ENCODE data around the gene MRPS18A. TPM values are rescaled to one million over a fixed set of nuclear protein-coding genes. Genes with fewer than 3 reads are reported as not detected.

MRPS18A gene
- total RNA-seq, 1 donor from 2014 or later, result 41.8 TPM

- Histone ChIP-seq H3K36me3 (no peaks in the 10 kb centered on the region), H3K4me1 (peaks cover 78% of the 10 kb centered on the region), H3K27ac (replicated peaks) (peak overlapping the region; percentile 46), H3K4me3 (no peak overlapping the region), H3K9me3 (replicated peaks) (no peaks in the 10 kb centered on the region), H3K27me3 (ENCODE audit: low read depth) (no peaks in the 10 kb centered on the region)
- intact Hi-C loops (cut with micrococcal nuclease), result no loop called here
- no peak for DNase-seq
- no peak for TF ChIP-seq CTCF (IDR thresholded peaks at IDR 0.05; ENCODE audit: borderline replicate concordance)
These were observed 12.1 kb upstream of the MRPS18A start for GRCh38 chr6:43699564-43700186.

GRCh38 chr6:43698584-43699349 is 11.2 kb upstream of the MRPS18A start:
- DNase-seq, result peak; percentile 69
- no peak for TF ChIP-seq CTCF (IDR thresholded peaks at IDR 0.05; ENCODE audit: borderline replicate concordance)
- Histone ChIP-seq H3K9me3 (replicated peaks) (no peaks in the 10 kb centered on the region), H3K4me1 (peaks cover 73% of the 10 kb centered on the region), H3K4me3 (no peak overlapping the region), H3K27me3 (ENCODE audit: low read depth) (no peaks in the 10 kb centered on the region), H3K27ac (replicated peaks) (peak overlapping the region; percentile 46), H3K36me3 (no peaks in the 10 kb centered on the region)
- intact Hi-C loops (cut with micrococcal nuclease), result no loop called here

- intact Hi-C loops (cut with micrococcal nuclease), result no loop called here
- no peak for DNase-seq
- no peak for TF ChIP-seq CTCF (IDR thresholded peaks at IDR 0.05; ENCODE audit: borderline replicate concordance)
- H3K4me1 ChIP-seq, result peaks cover 60% of the 10 kb centered on the region
- H3K27me3 ChIP-seq (ENCODE audit: low read depth), result no peaks in the 10 kb centered on the region
- no peaks in the 10 kb centered on the region for H3K36me3 ChIP-seq
- no peaks in the 10 kb centered on the region for H3K9me3 ChIP-seq (replicated peaks)
- no peak overlapping the region for H3K4me3 ChIP-seq
- no peak overlapping the region for H3K27ac ChIP-seq (replicated peaks)
These were observed 9.8 kb upstream of the MRPS18A start for GRCh38 chr6:43697421-43697820.

- no peak overlapping the region for H3K4me3 ChIP-seq
- TF ChIP-seq CTCF (IDR thresholded peaks at IDR 0.05; ENCODE audit: borderline replicate concordance), result no peak
- H3K36me3 ChIP-seq, result no peaks in the 10 kb centered on the region
- no peak for DNase-seq
- H3K27me3 ChIP-seq (ENCODE audit: low read depth), result no peaks in the 10 kb centered on the region
- intact Hi-C loops (cut with micrococcal nuclease), result no loop called here
- H3K9me3 ChIP-seq (replicated peaks), result no peaks in the 10 kb centered on the region
- H3K4me1 ChIP-seq, result peaks cover 45% of the 10 kb centered on the region
- peak overlapping the region; percentile 72 for H3K27ac ChIP-seq (replicated peaks)
These were observed 8.3 kb upstream of the MRPS18A start for GRCh38 chr6:43695967-43696291.

GRCh38 chr6:43695215-43695966 is 7.8 kb upstream of the MRPS18A start:
- TF ChIP-seq CTCF (IDR thresholded peaks at IDR 0.05; ENCODE audit: borderline replicate concordance), result no peak
- peak; percentile 46 for DNase-seq
- peak overlapping the region; percentile 72 for H3K27ac ChIP-seq (replicated peaks)

More at GRCh38 chr6:43695215-43695966, 7.8 kb upstream of the MRPS18A start:
- no peak overlapping the region for H3K4me3 ChIP-seq
- H3K4me1 ChIP-seq, result peaks cover 41% of the 10 kb centered on the region
- no peaks in the 10 kb centered on the region for H3K27me3 ChIP-seq (ENCODE audit: low read depth)
- H3K9me3 ChIP-seq (replicated peaks), result no peaks in the 10 kb centered on the region
- H3K36me3 ChIP-seq, result no peaks in the 10 kb centered on the region
- intact Hi-C loops (cut with micrococcal nuclease), result no loop called here

All from left ventricle myocardium inferior (tissue), 1 donor.